A549 (cell line): ENCODE measurements around the gene CASTOR1. TPM values are rescaled to one million over a fixed set of nuclear protein-coding genes. Genes with fewer than 3 reads are reported as not detected.

Experiments
- ATAC-seq, 2 experiments: fragments of 200-7000 bp in 1 of 2; fragments of >200 bp in 1 of 2; cut with Nextera tagmentation in 1 of 2; cut with Tn5 transposase in 1 of 2; 3 replicates each; pipeline versions ENCODE4 v1.8.0 to v1.9.1; 2018 to 2020; ENCODE audit warnings: mild to moderate bottlenecking in 1 of 2, moderate library complexity in 1 of 2
- CTCF ChIA-PET: fragments of 300-600 bp; sonication (Branson Sonifier 250); formaldehyde crosslinking; extraction: SDS; loops from one replicate; lab custom pipeline; 2021; ENCODE audit warnings: antibody characterized with exemption, inconsistent platforms; lab: Yijun Ruan, JAX
- POLR2A ChIA-PET: fragments of 350-600 bp; formaldehyde crosslinking; extraction: SDS; loops from one replicate; lab custom pipeline; 2021; ENCODE audit warnings: antibody characterized with exemption, inconsistent platforms; lab: Yijun Ruan, JAX
- DNase-seq, 2 experiments: peaks; one replicate each; pipeline versions ENCODE4 v3.0.0 to v3.0.0-alpha.2; 2011 to 2016; ENCODE audit warnings: low read depth in 1 of 2, low spot score in 1 of 2
- FAIRE-seq: peaks from 2 replicates; lab custom pipeline; 2011; peaks lifted over from hg19 to GRCh38; lab: Jason Lieb, UNC
- H3K27ac ChIP-seq, 2 experiments: fragments of >200 bp; sonication (Bioruptor Twin); formaldehyde crosslinking; 3 replicates each; pipeline ENCODE4 v1.5.1; 2016 to 2017
- H3K4me1 ChIP-seq: fragments of >200 bp; sonication (Bioruptor Twin); formaldehyde crosslinking; 3 replicates; pipeline ENCODE4 v1.6.1; 2016
- H3K4me2 ChIP-seq: fragments of >200 bp; sonication (Bioruptor Twin); formaldehyde crosslinking; 3 replicates; pipeline ENCODE4 v1.6.1; 2016
- H3K4me3 ChIP-seq: fragments of >200 bp; sonication (Bioruptor Twin); formaldehyde crosslinking; 3 replicates; pipeline ENCODE4 v1.5.1; 2016
- H3K9me3 ChIP-seq: fragments of >200 bp; sonication (Bioruptor Twin); formaldehyde crosslinking; 3 replicates; pipeline ENCODE4 v1.6.1; 2016
- CBX8 ChIP-seq: fragments of 200-600 bp; sonication (generic); IDR thresholded peaks from 2 replicates; pipeline ENCODE4 v1.6.1; 2016
- EHMT2 ChIP-seq: fragments of 200-600 bp; sonication (generic); IDR thresholded peaks from 2 replicates; pipeline ENCODE4 v1.6.1; 2016; ENCODE audit warnings: antibody characterized with exemption, low read depth, mild to moderate bottlenecking, moderate library complexity
- HOXA7 ChIP-seq: fragments of 250-450 bp; sonication (Bioruptor Pico); IDR thresholded peaks from 2 replicates; pipeline ENCODE4 v1.5.0; 2020; ENCODE audit warnings: mild to moderate bottlenecking, moderate library complexity
- HOXB13 ChIP-seq: fragments of 250-450 bp; sonication (Bioruptor Pico); IDR thresholded peaks from 2 replicates; pipeline ENCODE4 v1.5.0; 2020; ENCODE audit warnings: low read depth, mild to moderate bottlenecking, moderate library complexity
- JUN ChIP-seq, 2 experiments: fragments of >200 bp; sonication (Bioruptor Twin); formaldehyde crosslinking; IDR thresholded peaks; 2 replicates in 1 of 2; 3 replicates in 1 of 2; pipeline ENCODE4 v1.6.1; 2016 to 2017
- JUNB ChIP-seq: fragments of >200 bp; sonication (Bioruptor Twin); formaldehyde crosslinking; IDR thresholded peaks from 2 replicates; pipeline ENCODE4 v1.6.1; 2016
- MAZ ChIP-seq: fragments of 150-350 bp; IDR thresholded peaks from 2 replicates; pipeline ENCODE4 v1.6.1; 2014; ENCODE audit warnings: antibody characterized with exemption, low read depth, low read length, borderline replicate concordance
- RARB ChIP-seq: fragments of 250-450 bp; sonication (Bioruptor Pico); IDR thresholded peaks from 2 replicates; pipeline ENCODE4 v1.8.0; 2021; ENCODE audit warnings: mild to moderate bottlenecking, moderate library complexity
- SMC3 ChIP-seq: fragments of >200 bp; sonication (Bioruptor Twin); formaldehyde crosslinking; IDR thresholded peaks from 3 replicates; pipeline ENCODE4 v1.6.1; 2018; ENCODE audit warnings: inconsistent platforms
- SREBF2 ChIP-seq: fragments of 450-650 bp; IDR thresholded peaks from 2 replicates; pipeline ENCODE4 v1.6.1; 2014; ENCODE audit warnings: mild to moderate bottlenecking, moderate library complexity
- ZSCAN20 ChIP-seq: fragments of 250-450 bp; sonication (Bioruptor Pico); IDR thresholded peaks from 2 replicates; pipeline ENCODE4 v1.8.0; 2022; ENCODE audit warnings: mild to moderate bottlenecking, moderate library complexity
- WGBS: methylation state at CpG from one replicate; pipeline ENCODE4 v1.1.6; 2017; ENCODE audit errors: missing lambda C conversion rate; 5-methylcytosine and 5-hydroxymethylcytosine counted together
- polyA plus RNA-seq, 4 experiments: library from polyadenylated mRNA; depleted of rRNA in 3 of 4; stranded (reverse); fragments of >200 nt; fragmentation: RNase III in 1 of 4; extraction: RNeasy Plus Mini Kit Qiagen cat#74134 plus additional on column Dnase treatment in 1 of 4; gene quantifications; 2 replicates in 3 of 4; 3 replicates in 1 of 4; pipeline ENCODE4 v1.2.3, GENCODE V29; 2011 to 2017
- TF ChIP-seq, protein P1 (sequence below): IDR thresholded peaks from 2 replicates; pipeline ENCODE4 v1.6.1; 2012
- TF ChIP-seq, protein P2 (sequence below): IDR thresholded peaks from 2 replicates; pipeline ENCODE4 v1.6.1; 2012
- TF ChIP-seq, protein P3 (sequence below): fragments of 250-450 bp; sonication (Bioruptor Pico); IDR thresholded peaks from 2 replicates; pipeline ENCODE4 v1.5.0; 2021; ENCODE audit warnings: mild to moderate bottlenecking, moderate library complexity, borderline replicate concordance

CASTOR1 gene
- polyA plus RNA-seq, 2 of the 4 experiments (the other 2 are of a cell fraction) = 4.7 to 12.2 TPM

DNA sequence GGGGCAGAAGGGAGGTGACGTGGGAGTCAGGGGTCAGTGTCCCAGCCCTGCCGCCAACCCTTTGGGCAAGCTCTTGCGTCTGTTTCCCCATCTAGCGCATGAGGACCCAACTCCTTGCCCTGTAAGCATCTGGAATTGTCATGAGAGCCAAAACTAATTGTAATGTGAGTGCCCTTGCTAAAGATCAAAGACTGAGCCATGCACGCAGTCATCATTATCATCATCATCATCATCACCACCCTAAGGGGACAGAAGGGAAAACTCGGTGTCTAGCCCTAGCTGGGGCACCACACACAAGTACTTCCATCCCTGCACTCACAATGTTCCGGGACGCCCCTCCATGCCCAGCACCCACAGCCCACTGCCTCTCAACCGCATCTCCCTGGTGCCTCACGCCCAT, 45.2 kb downstream of the CASTOR1 start:
- Histone ChIP-seq H3K9me3 (no peaks in the 10 kb centered on the region), H3K4me2 (no peak overlapping the region), H3K27ac (peak overlapping the region; percentile 99 to 100; a peak in 5 of 6 replicates), H3K4me1 (peaks cover 100% of the 10 kb centered on the region)
- POLR2A ChIA-PET = no interaction called here
- ATAC-seq (no peak), FAIRE-seq (no peak), DNase-seq (no peak)
- 87% methylated on average over 10 of the region's 10 CpGs for WGBS
- CTCF ChIA-PET = interaction anchor here (0.7 to 3.3 kb wide), 4 partner anchors 10 to 1054 kb away, joined by 3 to 14 read pairs (median 7); no protein-coding TSS in a partner anchor
- TF ChIP-seq EHMT2 (no peak), RARB (CRISPR knock-in tag) (no peak), SREBF2 (no peak), ZSCAN20 (CRISPR knock-in tag) (no peak), SMC3 (no peak), MAZ (no peak), HOXB13 (no peak), JUNB (no peak)
- TF ChIP-seq, protein P1, sequence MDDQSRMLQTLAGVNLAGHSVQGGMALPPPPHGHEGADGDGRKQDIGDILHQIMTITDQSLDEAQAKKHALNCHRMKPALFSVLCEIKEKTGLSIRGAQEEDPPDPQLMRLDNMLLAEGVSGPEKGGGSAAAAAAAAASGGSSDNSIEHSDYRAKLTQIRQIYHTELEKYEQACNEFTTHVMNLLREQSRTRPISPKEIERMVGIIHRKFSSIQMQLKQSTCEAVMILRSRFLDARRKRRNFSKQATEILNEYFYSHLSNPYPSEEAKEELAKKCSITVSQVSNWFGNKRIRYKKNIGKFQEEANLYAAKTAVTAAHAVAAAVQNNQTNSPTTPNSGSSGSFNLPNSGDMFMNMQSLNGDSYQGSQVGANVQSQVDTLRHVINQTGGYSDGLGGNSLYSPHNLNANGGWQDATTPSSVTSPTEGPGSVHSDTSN = 0 out of 2 replicates have a peak, but pooled peaks have one; percentile 12
- TF ChIP-seq, all 56 proteins: peak for 1
- no peak overlapping the region for H3K4me3 ChIP-seq

DNA sequence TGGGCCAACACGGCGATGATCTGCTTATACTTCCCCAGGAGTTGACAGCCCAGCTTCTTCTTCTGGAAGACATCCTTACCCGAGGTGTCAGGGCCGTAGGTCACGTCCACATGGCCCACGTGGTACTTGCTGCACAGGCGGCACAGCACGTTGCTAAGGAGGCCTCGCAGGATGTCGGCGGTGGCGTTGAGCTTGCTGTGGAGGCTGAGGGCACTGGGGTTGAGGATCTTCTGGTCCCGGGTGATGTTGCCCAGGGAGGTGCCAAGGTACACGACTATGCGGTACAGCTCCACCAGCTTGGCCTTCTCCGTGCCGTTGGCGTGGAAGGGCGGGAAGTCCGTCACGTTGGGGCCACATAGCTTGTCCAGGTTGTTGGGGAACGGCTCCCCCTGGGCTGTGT, 45.6 kb downstream of the CASTOR1 start:
- no peak for ATAC-seq
- H3K9me3 ChIP-seq = no peaks in the 10 kb centered on the region
- peaks cover 100% of the 10 kb centered on the region for H3K4me1 ChIP-seq
- CTCF ChIA-PET = interaction anchor here (0.7 to 3.3 kb wide), 4 partner anchors 10 to 1055 kb away, joined by 3 to 14 read pairs (median 7); no protein-coding TSS in a partner anchor
- whole genome bisulfite sequencing = 90% methylated on average over 15 of the region's 22 CpGs
- H3K27ac ChIP-seq = peak overlapping the region; percentile 99 to 100; a peak in 5 of 6 replicates
- no peak for FAIRE-seq
- POLR2A ChIA-PET = no interaction called here
- no peak overlapping the region; the same call in 2 of the 3 replicates for H3K4me2 ChIP-seq
- TF ChIP-seq, protein P2, sequence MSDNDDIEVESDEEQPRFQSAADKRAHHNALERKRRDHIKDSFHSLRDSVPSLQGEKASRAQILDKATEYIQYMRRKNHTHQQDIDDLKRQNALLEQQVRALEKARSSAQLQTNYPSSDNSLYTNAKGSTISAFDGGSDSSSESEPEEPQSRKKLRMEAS = 0 out of 2 replicates have a peak, but pooled peaks have one; percentile 13
- no peak for TF ChIP-seq CBX8
- TF ChIP-seq, all 56 proteins: peak for 1
- DNase-seq = no peak
- H3K4me3 ChIP-seq = no peak overlapping the region

DNA sequence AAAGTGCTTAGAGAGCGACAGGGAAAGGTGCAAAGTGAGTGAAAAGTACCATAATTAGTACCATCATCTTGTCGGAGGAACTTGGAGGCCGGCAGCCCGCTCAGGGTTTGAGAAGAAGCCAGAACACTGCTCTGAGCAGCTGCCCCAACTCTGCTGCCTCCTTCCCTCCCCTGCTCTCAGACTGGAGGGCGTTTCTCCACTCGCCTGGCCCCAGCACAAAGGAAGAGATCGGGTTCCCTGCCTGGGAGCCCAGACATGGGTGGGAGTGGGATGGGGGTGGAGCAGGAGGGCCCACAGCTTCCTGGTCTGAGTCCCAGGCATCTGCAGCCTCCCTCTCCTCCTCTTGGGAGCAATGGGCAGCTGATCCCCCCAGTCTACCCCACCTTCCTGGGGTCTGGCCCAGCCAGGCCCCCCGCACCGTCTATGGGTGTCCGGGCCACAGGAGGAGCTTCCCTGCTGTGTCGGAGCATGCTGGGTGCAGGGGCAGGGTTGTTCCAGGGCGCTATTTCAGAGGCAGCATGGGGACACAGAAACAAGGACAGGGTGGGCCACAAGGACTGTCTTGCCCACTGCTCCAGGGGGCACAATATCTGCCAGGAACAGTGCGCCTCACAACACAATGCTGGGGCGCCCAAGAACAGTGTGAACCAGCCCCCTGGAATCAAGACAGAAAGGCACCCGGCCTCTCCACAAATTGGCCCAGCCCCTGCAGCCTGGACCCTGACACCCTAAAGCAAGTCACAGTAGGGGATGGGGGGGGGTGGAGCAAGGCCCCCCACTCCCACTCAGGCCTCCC, 47.5 kb downstream of the CASTOR1 start:
- Histone ChIP-seq H3K4me1 (peaks cover 100% of the 10 kb centered on the region), H3K4me3 (no peak overlapping the region), H3K27ac (peak overlapping the region; percentile 99 to 100), H3K9me3 (no peaks in the 10 kb centered on the region), H3K4me2 (peak overlapping the region; percentile 26; the same call in 1 of the 3 replicates)
- ChIA-PET POLR2A (interaction anchor here (0.6 to 1.1 kb wide), 2 partner anchors 14 to 45 kb away, joined by 3 to 6 read pairs; no protein-coding TSS in a partner anchor), CTCF (interaction anchor here (1.2 to 3.3 kb wide), 4 partner anchors 15 to 134 kb away, joined by 3 to 11 read pairs (median 4); no protein-coding TSS in a partner anchor)
- TF ChIP-seq HOXA7 (CRISPR knock-in tag) (no peak), JUN (IDR thresholded peaks at IDR 0.05) (no peak), SREBF2 (no peak)
- TF ChIP-seq, protein P3, sequence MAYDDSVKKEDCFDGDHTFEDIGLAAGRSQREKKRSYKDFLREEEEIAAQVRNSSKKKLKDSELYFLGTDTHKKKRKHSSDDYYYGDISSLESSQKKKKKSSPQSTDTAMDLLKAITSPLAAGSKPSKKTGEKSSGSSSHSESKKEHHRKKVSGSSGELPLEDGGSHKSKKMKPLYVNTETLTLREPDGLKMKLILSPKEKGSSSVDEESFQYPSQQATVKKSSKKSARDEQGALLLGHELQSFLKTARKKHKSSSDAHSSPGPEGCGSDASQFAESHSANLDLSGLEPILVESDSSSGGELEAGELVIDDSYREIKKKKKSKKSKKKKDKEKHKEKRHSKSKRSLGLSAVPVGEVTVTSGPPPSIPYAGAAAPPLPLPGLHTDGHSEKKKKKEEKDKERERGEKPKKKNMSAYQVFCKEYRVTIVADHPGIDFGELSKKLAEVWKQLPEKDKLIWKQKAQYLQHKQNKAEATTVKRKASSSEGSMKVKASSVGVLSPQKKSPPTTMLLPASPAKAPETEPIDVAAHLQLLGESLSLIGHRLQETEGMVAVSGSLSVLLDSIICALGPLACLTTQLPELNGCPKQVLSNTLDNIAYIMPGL (CRISPR knock-in tag) = no peak
- peak in 1 of 2 experiments; percentile 1; a peak in 1 of 6 replicates for ATAC-seq
- FAIRE-seq = no peak
- no peak for DNase-seq
- WGBS = 68% methylated on average over 8 of the region's 15 CpGs
